ENCODE results near the gene ZNF684.

DNA sequence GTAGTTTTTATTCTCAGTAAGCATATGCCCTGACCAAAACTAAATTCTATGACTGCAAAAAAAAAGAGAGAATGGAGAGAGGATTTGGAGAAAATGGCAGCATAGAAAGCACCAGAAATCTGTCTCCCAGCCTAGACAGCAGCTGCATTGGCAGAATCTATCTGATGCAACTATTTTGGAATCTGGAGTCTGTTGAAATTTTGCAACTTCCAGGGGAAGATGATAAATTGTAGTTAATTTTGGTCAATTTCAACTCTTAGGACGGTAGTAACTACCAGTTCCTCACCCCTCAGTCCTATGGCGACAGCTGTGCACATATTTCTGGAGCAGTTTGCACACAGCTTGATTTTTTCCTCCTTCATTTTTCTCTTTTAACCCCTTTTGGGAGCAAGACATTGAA lies 11.9 kb upstream of the ZNF684 start:
- TF ChIP-seq, protein P1, sequence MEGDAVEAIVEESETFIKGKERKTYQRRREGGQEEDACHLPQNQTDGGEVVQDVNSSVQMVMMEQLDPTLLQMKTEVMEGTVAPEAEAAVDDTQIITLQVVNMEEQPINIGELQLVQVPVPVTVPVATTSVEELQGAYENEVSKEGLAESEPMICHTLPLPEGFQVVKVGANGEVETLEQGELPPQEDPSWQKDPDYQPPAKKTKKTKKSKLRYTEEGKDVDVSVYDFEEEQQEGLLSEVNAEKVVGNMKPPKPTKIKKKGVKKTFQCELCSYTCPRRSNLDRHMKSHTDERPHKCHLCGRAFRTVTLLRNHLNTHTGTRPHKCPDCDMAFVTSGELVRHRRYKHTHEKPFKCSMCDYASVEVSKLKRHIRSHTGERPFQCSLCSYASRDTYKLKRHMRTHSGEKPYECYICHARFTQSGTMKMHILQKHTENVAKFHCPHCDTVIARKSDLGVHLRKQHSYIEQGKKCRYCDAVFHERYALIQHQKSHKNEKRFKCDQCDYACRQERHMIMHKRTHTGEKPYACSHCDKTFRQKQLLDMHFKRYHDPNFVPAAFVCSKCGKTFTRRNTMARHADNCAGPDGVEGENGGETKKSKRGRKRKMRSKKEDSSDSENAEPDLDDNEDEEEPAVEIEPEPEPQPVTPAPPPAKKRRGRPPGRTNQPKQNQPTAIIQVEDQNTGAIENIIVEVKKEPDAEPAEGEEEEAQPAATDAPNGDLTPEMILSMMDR (IDR thresholded peaks at IDR 0.05; ENCODE audit: insufficient read depth, low read length, poor library complexity, severe bottlenecking): no peak
- no peak for TF ChIP-seq EZH2phosphoT487 (conservative IDR thresholded peaks at IDR 0.05; ENCODE audit: low read length)

Measured in SU-DHL-6 (cell line).